HL-60 (cell line): Measurements from ENCODE around the gene NSUN2.

Source experiments
- CTCF ChIP-seq: IDR thresholded peaks from one replicate; pipeline ENCODE4 v1.5.1; 2011; ENCODE audit warnings: low read length, control low read depth, inconsistent platforms; ENCODE audit not compliant: insufficient read depth
- GABPA ChIP-seq: IDR thresholded peaks from 2 replicates; pipeline ENCODE4 v1.6.1; 2012; ENCODE audit warnings: low read depth
- POLR2AphosphoS5 ChIP-seq: IDR thresholded peaks from 2 replicates; pipeline ENCODE4 v1.6.1; 2012; ENCODE audit warnings: low read depth
- REST ChIP-seq: IDR thresholded peaks from 2 replicates; pipeline ENCODE4 v1.6.1; 2012; ENCODE audit warnings: low read depth; ENCODE audit not compliant: insufficient replicate concordance

- TF ChIP-seq CTCF: no peak
- TF ChIP-seq POLR2AphosphoS5: no peak
- TF ChIP-seq REST: no peak
- no peak for TF ChIP-seq GABPA
These were observed 42.0 kb upstream of the NSUN2 start for GRCh38 chr5:6674886-6675285.
